ENCODE results near the gene CITED2.

GRCh38 chr6:139392794-139393193 is 18.3 kb upstream of the CITED2 start:
- TF ChIP-seq CTCF (IDR thresholded peaks at IDR 0.05), result no peak
- TF ChIP-seq POLR2A (IDR thresholded peaks at IDR 0.05), result no peak

Data from adrenal gland (tissue), 5 donors.